Muscle layer of duodenum (tissue), 2 donors: ENCODE measurements around the gene KNOP1.

Experiments
- H3K27ac ChIP-seq: one replicate; pipeline ENCODE4 v1.7.0; 2013; ENCODE audit warnings: mild to moderate bottlenecking, low read length
- H3K27me3 ChIP-seq: one replicate; pipeline ENCODE4 v1.7.0; 2013; ENCODE audit warnings: low read depth, mild to moderate bottlenecking, control low read depth, low read length
- H3K36me3 ChIP-seq, 2 donors: one replicate each; pipeline ENCODE4 v1.7.0; 2013; ENCODE audit warnings: low read length in 2 of 2, control low read depth in 1 of 2, mild to moderate bottlenecking in 1 of 2; ENCODE audit not compliant: insufficient read depth in 2 of 2, control insufficient read depth in 1 of 2
- H3K4me1 ChIP-seq, 2 donors: one replicate each; pipeline ENCODE4 v1.7.0; 2013; ENCODE audit warnings: low read length in 2 of 2, mild to moderate bottlenecking in 2 of 2, control low read depth in 1 of 2, moderate library complexity in 1 of 2; ENCODE audit not compliant: insufficient read depth in 2 of 2, control insufficient read depth in 1 of 2
- H3K4me3 ChIP-seq, 2 donors: one replicate each; pipeline ENCODE4 v1.7.0; 2013; ENCODE audit warnings: low read length in 2 of 2, low read depth in 1 of 2, mild to moderate bottlenecking in 1 of 2
- H3K9me3 ChIP-seq, 2 donors: one replicate each; pipeline ENCODE4 v1.7.0; 2013; ENCODE audit warnings: low read length in 2 of 2, control low read depth in 1 of 2, mild to moderate bottlenecking in 1 of 2; ENCODE audit not compliant: control insufficient read depth in 1 of 2
- donor health status: healthy.

KNOP1 gene

DNA sequence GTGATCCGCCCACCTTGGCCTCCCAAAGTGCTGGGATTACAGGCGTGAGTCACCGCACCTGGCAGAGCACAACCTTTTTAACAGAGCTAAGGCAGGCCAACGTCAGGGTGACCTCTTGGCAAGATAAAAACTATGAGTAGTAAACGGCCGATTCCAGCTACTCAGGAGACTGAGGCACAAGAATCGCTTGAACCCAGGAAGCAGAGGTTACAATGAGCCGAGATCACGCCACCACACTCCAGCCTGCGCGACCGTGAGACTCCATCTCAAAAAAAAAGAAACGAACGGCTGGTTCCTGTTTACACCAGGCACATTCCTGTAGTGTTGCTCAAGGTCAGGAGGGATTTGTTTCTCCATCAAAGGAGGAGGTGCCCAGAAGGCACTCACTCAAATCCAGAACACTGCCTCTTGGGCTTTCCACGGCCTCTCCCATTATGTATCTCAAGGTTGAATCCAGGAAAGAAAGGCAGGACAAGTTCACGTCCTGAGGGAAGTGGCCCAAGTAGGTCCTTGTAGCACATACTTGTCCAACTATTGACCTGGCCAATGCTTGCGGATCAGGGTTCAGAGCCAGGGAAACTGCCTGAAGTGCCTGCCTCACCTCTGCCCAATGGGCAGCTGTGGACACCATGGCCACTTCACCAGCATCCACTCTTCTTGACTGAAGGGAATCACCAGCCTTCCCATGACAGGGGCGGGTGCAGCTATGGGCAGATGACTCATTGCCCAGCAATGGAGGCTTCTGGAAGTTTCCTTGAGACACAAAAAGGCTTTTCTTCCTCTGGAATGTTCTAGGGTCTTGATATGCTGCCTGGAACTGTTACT, 13.5 kb downstream of the KNOP1 start:
- Histone ChIP-seq H3K27ac (peak overlapping the region; percentile 4), H3K36me3 (peaks cover 36 to 63% of the 10 kb centered on the region in 2 donors), H3K4me1 (peaks cover 13 to 16% of the 10 kb centered on the region in 2 donors), H3K4me3 (no peak overlapping the region), H3K9me3 (no peaks in the 10 kb centered on the region), H3K27me3 (no peaks in the 10 kb centered on the region)

DNA sequence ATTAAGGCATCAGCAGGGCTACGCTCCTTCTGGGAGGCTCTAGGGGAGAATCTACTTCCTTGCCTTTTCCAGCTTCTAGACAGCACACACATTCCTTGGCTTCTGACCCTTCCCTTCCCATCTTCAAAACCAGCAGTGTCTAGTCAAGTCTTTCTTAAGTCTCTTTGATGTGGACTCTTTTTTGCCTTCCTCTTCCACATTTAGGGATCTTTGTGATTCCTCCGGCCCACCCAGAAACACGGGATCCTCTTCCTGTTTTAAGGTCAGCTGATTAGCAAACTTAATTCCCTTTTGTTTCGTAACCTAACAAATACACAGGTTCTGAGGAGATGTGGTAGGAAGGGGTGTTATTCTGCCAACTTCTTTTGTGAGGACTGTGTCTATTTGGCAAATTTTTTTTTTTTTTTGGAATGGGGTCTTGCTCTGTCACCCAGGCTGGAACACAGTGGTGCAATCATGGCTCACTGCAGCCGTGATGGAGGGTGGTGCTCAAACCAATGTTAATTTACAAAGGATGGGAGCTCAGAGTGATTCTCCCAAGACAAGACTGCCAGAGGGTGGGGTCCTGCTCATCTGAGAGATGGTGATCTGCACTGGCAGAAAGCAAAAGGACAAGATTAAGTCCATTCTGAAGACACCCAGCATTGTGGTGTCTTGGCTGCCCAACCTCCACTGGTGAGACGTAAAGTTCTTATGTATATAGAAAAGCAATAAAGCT, 14.7 kb downstream of the KNOP1 start:
- Histone ChIP-seq H3K27ac (peak overlapping the region; percentile 16), H3K4me1 (peaks cover 13 to 16% of the 10 kb centered on the region in 2 donors), H3K9me3 (no peaks in the 10 kb centered on the region), H3K36me3 (peaks cover 25 to 63% of the 10 kb centered on the region in 2 donors), H3K4me3 (no peak overlapping the region), H3K27me3 (no peaks in the 10 kb centered on the region)

DNA sequence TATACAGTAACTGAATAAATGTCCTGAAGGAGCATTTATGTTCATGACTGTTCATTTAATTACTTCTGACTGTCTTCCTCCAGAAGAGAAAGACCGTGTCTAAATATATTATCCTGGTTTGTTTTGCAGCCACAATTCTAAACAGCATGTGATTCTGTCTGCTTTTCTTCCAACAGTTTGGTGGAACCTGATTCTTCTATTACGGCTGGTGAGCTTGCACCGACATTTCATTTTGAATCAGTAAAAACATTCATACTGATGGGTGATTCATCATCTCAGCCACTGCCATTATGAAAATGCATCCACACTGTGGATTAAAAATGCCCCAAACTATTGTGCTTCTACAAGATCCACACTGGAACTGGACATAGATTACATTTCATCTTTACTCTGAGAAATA, 16.9 kb downstream of the KNOP1 start:
- H3K36me3 ChIP-seq: peaks cover 22 to 60% of the 10 kb centered on the region in 2 donors
- H3K27me3 ChIP-seq: no peaks in the 10 kb centered on the region
- H3K27ac ChIP-seq: no peak overlapping the region
- peaks cover 20 to 24% of the 10 kb centered on the region in 2 donors for H3K4me1 ChIP-seq
- H3K9me3 ChIP-seq: no peaks in the 10 kb centered on the region
- H3K4me3 ChIP-seq: no peak overlapping the region

DNA sequence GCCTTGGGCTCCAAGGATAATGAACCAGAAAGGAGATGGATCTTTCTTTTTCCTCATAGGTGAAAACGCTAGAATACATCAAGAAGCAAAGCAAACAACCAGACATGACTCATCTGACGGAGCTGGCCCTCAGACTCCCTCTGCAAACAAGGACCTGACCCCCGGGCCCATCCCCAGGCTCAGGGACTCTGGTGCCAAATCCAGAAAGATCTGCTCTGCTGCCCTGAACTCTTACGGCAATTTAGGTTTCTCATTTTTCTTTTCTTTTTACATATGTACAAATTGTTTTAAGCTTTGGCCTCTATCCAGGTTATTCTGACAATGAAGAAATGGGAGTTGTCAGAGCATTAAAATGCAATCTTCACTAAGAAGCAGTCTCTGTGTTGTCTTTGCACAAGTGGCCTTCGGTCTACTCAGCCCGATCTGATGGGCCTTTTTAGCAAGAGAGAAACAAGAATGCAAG, 17.7 kb downstream of the KNOP1 start:
- H3K27ac ChIP-seq: peak overlapping the region; percentile 46

DNA sequence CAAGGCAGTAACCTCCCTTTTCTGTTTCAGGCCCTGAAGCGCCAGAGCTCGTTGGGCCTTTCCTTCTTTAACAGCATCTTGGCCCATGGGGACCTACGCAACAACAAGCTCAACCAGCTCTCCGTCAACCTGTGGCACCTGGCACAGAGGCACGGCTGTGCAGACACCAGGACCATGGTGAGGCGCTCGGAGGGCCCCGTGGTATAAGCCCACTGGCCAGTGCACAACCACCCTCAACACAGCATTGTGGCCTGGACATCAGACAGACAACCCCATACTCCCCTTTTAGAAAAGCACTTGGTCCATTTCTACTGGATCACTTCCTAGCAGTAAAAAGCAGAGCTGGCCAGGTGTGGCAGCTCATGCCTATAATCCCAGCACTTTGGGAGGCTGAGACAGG, 18.6 kb downstream of the KNOP1 start:
- Histone ChIP-seq H3K4me1 (peaks cover 21 to 24% of the 10 kb centered on the region in 2 donors), H3K9me3 (no peaks in the 10 kb centered on the region), H3K4me3 (no peak overlapping the region), H3K27ac (no peak overlapping the region), H3K27me3 (no peaks in the 10 kb centered on the region), H3K36me3 (peaks cover 13 to 45% of the 10 kb centered on the region in 2 donors)

More for the DNA sequence above, 17.7 kb downstream of the KNOP1 start:
- Histone ChIP-seq H3K27me3 (no peaks in the 10 kb centered on the region), H3K4me3 (no peak overlapping the region), H3K4me1 (peaks cover 21 to 24% of the 10 kb centered on the region in 2 donors), H3K9me3 (no peaks in the 10 kb centered on the region), H3K36me3 (peaks cover 21 to 52% of the 10 kb centered on the region in 2 donors)

DNA sequence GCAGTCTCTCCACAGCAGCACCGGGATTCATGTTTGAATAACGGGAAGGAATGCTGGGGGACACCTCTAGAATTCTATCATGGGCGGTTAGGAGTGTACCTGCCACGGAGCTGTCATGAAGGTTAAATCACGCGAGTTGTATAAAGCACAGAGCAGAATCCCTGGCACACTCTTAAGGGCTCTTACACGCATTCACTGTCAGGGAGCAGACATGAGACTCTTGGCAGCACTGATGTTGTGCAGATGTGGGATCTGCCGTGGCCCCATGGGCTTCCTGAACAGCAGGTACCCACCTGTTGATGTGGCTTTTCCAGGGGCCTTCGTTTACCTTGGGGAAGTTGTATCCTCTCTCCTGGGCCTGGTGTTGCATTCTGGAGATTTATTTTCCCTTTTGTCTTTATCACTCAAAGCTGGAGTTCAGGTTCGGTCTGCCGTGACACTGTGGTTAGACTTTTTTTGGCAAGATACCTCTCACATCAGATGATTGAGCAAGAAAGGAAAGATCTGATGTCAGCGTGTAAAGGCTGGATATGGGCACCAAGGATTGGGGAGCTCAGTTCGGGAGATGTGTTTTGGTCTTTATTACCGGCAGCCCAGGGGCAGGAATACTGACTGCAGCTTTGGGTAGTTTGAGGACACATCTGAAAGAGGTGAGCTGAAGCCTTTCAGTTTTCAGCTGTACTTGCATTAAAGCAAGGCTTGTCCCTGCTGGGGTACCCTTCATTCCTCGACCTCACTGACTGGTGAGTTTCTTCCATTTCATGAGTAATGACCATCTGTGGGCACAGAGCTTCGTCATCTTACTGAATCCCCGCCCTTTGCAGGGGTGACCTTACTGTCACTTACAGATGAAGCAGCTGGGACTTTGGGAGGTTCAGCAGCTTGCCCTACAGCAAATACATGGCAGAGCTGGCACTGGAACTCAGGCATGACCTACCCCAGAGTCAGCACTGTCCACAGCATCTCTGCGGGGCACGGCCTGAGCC, 19.3 kb downstream of the KNOP1 start:
- Histone ChIP-seq H3K9me3 (no peaks in the 10 kb centered on the region), H3K4me1 (peaks cover 21 to 24% of the 10 kb centered on the region in 2 donors), H3K36me3 (peaks cover 9 to 42% of the 10 kb centered on the region in 2 donors), H3K27me3 (no peaks in the 10 kb centered on the region), H3K27ac (no peak overlapping the region), H3K4me3 (no peak overlapping the region)

DNA sequence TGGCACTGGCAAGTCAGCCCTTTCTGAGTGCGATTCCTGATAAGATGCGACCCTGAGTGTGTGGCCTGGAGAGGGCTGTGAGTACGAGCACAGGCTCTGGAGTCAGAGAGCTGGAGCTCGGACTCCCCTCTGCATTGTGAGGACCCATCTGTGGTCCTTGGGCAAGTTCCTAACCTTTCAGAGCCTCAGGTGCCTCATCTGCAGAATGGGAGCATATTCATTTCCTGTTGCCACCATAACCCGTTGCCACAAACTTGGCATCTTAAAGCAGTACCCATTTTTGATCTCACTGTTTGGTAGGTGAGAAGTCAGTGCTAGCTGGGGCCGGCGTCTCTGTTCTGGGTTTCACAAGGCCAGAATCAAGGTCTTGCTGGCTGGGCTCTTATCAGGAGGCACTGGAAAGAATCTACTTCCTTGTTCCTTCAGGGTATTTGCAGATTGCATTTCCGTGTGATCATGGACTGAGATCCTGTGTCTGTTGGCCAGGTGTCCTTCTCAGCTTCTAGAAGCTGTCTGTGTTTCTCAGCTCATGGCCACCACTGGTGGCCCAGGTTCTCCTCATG, 20.2 kb downstream of the KNOP1 start:
- no peaks in the 10 kb centered on the region for H3K9me3 ChIP-seq
- peaks cover 8 to 36% of the 10 kb centered on the region in 2 donors for H3K36me3 ChIP-seq
- peaks cover 21 to 24% of the 10 kb centered on the region in 2 donors for H3K4me1 ChIP-seq
- no peak overlapping the region for H3K27ac ChIP-seq
- no peaks in the 10 kb centered on the region for H3K27me3 ChIP-seq
- H3K4me3 ChIP-seq: no peak overlapping the region

DNA sequence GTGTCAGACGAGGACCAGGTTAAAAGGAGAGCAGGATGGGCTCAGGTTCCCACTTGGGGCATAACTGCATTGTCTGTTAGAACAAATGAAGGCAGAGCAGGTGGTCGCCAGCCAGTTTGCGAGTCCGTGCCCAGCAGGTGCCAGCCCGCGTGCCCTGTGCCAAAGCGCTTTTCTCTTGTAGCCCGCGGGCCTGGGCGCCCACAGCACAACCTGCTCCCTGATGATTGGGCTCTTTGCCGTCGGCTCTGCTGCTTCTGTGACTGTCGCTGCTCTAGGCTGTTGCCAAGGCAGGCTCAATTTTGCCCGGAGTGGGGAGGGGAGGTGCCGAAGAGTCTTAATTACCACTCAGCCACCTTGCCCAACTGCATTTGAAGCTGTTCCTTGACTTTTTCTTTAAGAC, 21.1 kb downstream of the KNOP1 start:
- H3K9me3 ChIP-seq: no peaks in the 10 kb centered on the region
- peaks cover 21 to 24% of the 10 kb centered on the region in 2 donors for H3K4me1 ChIP-seq
- peak overlapping the region; percentile 61 for H3K27ac ChIP-seq
- H3K27me3 ChIP-seq: no peaks in the 10 kb centered on the region
- peaks cover 12 to 37% of the 10 kb centered on the region in 2 donors for H3K36me3 ChIP-seq
- H3K4me3 ChIP-seq: no peak overlapping the region

DNA sequence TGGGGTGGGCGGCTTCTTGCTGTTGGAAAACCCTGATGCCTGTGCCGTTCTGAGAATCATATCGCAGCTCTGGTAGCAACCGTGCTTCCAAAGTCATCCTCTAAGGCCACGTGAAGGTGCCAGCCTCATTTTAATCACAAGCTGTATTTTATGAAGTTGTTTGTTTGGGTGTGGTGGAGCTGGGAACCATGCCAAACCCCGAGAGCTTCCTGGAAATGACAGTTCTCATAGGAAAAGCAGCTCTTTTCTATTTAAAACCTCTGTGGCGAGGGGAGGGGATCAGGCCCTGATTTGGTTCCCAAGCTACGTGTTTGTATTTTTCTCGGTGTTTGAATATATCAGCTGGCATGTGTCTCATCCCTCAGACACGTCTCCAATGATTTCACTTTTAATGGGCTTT, 21.7 kb downstream of the KNOP1 start:
- Histone ChIP-seq H3K4me3 (no peak overlapping the region), H3K4me1 (peaks cover 21 to 24% of the 10 kb centered on the region in 2 donors), H3K27me3 (no peaks in the 10 kb centered on the region), H3K27ac (peak overlapping the region; percentile 61), H3K36me3 (peaks cover 16 to 39% of the 10 kb centered on the region in 2 donors), H3K9me3 (no peaks in the 10 kb centered on the region)

DNA sequence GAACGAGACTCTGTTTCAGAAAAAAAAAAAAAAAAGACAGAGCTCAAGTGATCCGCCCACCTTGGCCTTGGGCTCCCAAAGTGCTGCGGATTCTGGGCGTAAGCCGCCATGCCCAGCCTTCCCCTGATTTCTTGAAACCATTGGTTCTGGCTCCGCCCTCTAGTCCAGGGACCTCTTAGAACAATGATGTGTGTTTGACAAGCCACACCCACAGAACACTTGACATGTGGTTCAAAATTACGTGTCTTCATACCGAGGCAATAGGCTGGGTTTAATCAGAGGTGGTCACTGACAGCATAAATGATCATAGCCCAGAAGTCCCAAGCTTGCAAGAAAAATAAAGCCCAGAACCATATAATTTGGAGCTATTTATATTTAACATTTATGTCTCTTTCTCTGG, 23.0 kb downstream of the KNOP1 start:
- Histone ChIP-seq H3K4me1 (peaks cover 10 to 12% of the 10 kb centered on the region in 2 donors), H3K36me3 (peaks cover 10 to 42% of the 10 kb centered on the region in 2 donors), H3K27ac (no peak overlapping the region), H3K27me3 (no peaks in the 10 kb centered on the region), H3K9me3 (no peaks in the 10 kb centered on the region), H3K4me3 (no peak overlapping the region)
